Endothelial cell of umbilical vein (primary cell): ENCODE measurements around the gene PAK5. TPM values are rescaled to one million over a fixed set of nuclear protein-coding genes. Genes with fewer than 3 reads are reported as not detected.

ENCODE experiments used
- BruUV-seq: library from RNA; stranded (reverse); fragments of 400-500 nt; replicated peaks from 2 replicates; lab custom pipeline; 2021; lab: Mats Ljungman, UMichigan
- CTCF ChIA-PET: fragments of 300-600, 350-600 bp; sonication (Branson Sonifier 250); formaldehyde crosslinking; loops from one replicate; lab custom pipeline; 2021; ENCODE audit warnings: antibody characterized with exemption, inconsistent platforms; lab: Charles Lee
- POLR2A ChIA-PET: fragments of 300-600, 350-600 bp; sonication (Branson Sonifier 250); formaldehyde crosslinking; loops from one replicate; lab custom pipeline; 2021; ENCODE audit warnings: antibody characterized with exemption, inconsistent platforms; lab: Charles Lee
- DNase-seq: peaks from one replicate; pipeline ENCODE4 v3.0.0-alpha.2; 2011; ENCODE audit warnings: low read depth, low spot score
- FAIRE-seq: peaks from 2 replicates; lab custom pipeline; 2011; peaks lifted over from hg19 to GRCh38; lab: Jason Lieb, UNC
- H2AFZ ChIP-seq: 2 replicates; pipeline ENCODE4 v1.6.0; 2012; ENCODE audit warnings: low read depth, low read length, control low read depth, inconsistent platforms
- H3K27ac ChIP-seq: 2 replicates; pipeline ENCODE4 v1.5.1; 2011; ENCODE audit warnings: low read depth, mild to moderate bottlenecking, control low read depth, low read length, moderate library complexity; ENCODE audit not compliant: insufficient read depth
- H3K27me3 ChIP-seq, 2 experiments: 2 replicates each; pipeline versions ENCODE4 v1.6.0 to v1.6.1; 2011; ENCODE audit warnings: low read length in 2 of 2, mixed read lengths in 1 of 2; ENCODE audit not compliant: control insufficient read depth in 2 of 2, insufficient read depth in 2 of 2
- H3K36me3 ChIP-seq, 2 experiments: 2 replicates in 1 of 2; 3 replicates in 1 of 2; pipeline ENCODE4 v1.5.1; 2011; ENCODE audit warnings: low read length in 2 of 2, mild to moderate bottlenecking in 1 of 2, moderate library complexity in 1 of 2; ENCODE audit not compliant: control insufficient read depth in 2 of 2, insufficient read depth in 2 of 2; ENCODE audit errors: extremely low read depth in 1 of 2
- H3K4me1 ChIP-seq: 3 replicates; pipeline ENCODE4 v1.5.1; 2011; ENCODE audit warnings: mild to moderate bottlenecking, low read length; ENCODE audit not compliant: control insufficient read depth, insufficient read depth; ENCODE audit errors: extremely low read depth
- H3K4me2 ChIP-seq: 2 replicates; pipeline ENCODE4 v1.6.1; 2011; ENCODE audit warnings: low read length, control low read depth, mixed read lengths; ENCODE audit not compliant: insufficient read depth
- H3K4me3 ChIP-seq, 3 experiments: fragments of 200-600 bp in 1 of 3; sonication (generic), shearing (Covaris generic) in 1 of 3; replicated peaks in 1 of 3; 2 replicates each; pipeline ENCODE4 v1.5.1; 2011 to 2016; ENCODE audit warnings: control low read depth in 3 of 3, low read length in 3 of 3, mild to moderate bottlenecking in 2 of 3, inconsistent platforms in 1 of 3, low read depth in 1 of 3, moderate library complexity in 1 of 3; ENCODE audit not compliant: insufficient read depth in 1 of 3
- H3K79me2 ChIP-seq: 2 replicates; pipeline ENCODE4 v1.6.0; 2012; ENCODE audit warnings: low read length, inconsistent platforms; ENCODE audit not compliant: control insufficient read depth, insufficient read depth
- H3K9ac ChIP-seq: replicated peaks from 2 replicates; pipeline ENCODE3; 2011; ENCODE audit warnings: low read length, control low read depth; ENCODE audit not compliant: insufficient read depth; ENCODE audit errors: extremely low read depth
- H3K9me1 ChIP-seq: replicated peaks from 3 replicates; pipeline ENCODE4 v1.6.0; 2011; ENCODE audit warnings: mild to moderate bottlenecking, low read length; ENCODE audit not compliant: control insufficient read depth, insufficient read depth; ENCODE audit errors: extremely low read depth
- H3K9me3 ChIP-seq: replicated peaks from 2 replicates; pipeline ENCODE4 v1.5.1; 2012; ENCODE audit warnings: low read length, inconsistent platforms; ENCODE audit not compliant: control insufficient read depth, insufficient read depth
- H4K20me1 ChIP-seq: replicated peaks from 2 replicates; pipeline ENCODE3; 2011; ENCODE audit warnings: mild to moderate bottlenecking, low read length; ENCODE audit not compliant: control insufficient read depth, insufficient read depth; ENCODE audit errors: extremely low read depth
- CTCF ChIP-seq, 2 donors: IDR thresholded peaks; 1 replicate in 1 of 2; 2 replicates in 1 of 2; pipeline ENCODE4 v1.5.1; 2011; ENCODE audit warnings: low read length in 2 of 2, mild to moderate bottlenecking in 2 of 2, moderate library complexity in 2 of 2, control low read depth in 1 of 2, inconsistent platforms in 1 of 2, low read depth in 1 of 2; ENCODE audit not compliant: insufficient read depth in 1 of 2; ENCODE audit errors: extremely low read depth in 1 of 2
- EZH2 ChIP-seq: IDR thresholded peaks from 2 replicates; pipeline ENCODE4 v1.6.1; 2012; ENCODE audit warnings: borderline replicate concordance, low read depth, mild to moderate bottlenecking, moderate library complexity, low read length, inconsistent platforms; ENCODE audit not compliant: severe bottlenecking
- FOS ChIP-seq: IDR thresholded peaks from 2 replicates; pipeline ENCODE4 v1.6.1; 2011; ENCODE audit warnings: mild to moderate bottlenecking, low read length, moderate library complexity, borderline replicate concordance; ENCODE audit not compliant: insufficient read depth
- GATA2 ChIP-seq: IDR thresholded peaks from 2 replicates; pipeline ENCODE4 v1.7.0; 2011; ENCODE audit warnings: low read depth, mild to moderate bottlenecking, moderate library complexity, mixed read lengths, low read length; ENCODE audit not compliant: insufficient read length, insufficient read depth
- JUN ChIP-seq: IDR thresholded peaks from 2 replicates; pipeline ENCODE4 v1.6.1; 2011; ENCODE audit warnings: borderline replicate concordance, low read depth; ENCODE audit not compliant: insufficient read length, insufficient read depth
- MYC ChIP-seq: IDR thresholded peaks from one replicate; pipeline ENCODE4 v1.6.1; 2011; ENCODE audit warnings: mild to moderate bottlenecking, low read depth, low read length
- POLR2A ChIP-seq: IDR thresholded peaks from 2 replicates; pipeline ENCODE4 v1.6.1; 2012; ENCODE audit warnings: low read depth, mild to moderate bottlenecking, control low read depth, low read length
- POLR2AphosphoS5 ChIP-seq: IDR thresholded peaks from 2 replicates; pipeline ENCODE4 v1.6.1; 2012; ENCODE audit warnings: low read depth, mild to moderate bottlenecking, control low read depth, low read length, moderate library complexity; ENCODE audit not compliant: insufficient read depth
- dilution Hi-C: fragments of 300-500 bp; cut with MboI; formaldehyde crosslinking; loops from one replicate; pipeline ENCODE4 v1.15.0; 2019; ENCODE audit warnings: low sequenced_read_pairs; ENCODE audit not compliant: extremely low pct_ligation_motif_present
- intact Hi-C: fragments of 100-400 bp; cut with micrococcal nuclease; formaldehyde crosslinking; loops from one replicate; pipeline ENCODE4 v1.10.0; 2022
- polyA plus RNA-seq, 4 experiments: library from polyadenylated mRNA; depleted of rRNA in 3 of 4; stranded (reverse) in 3 of 4; unstranded in 1 of 4; fragments of >200 nt; gene quantifications; 2 replicates each; pipeline versions ENCODE4 v1.2.1 to v1.2.3, GENCODE V29; 2011 to 2012; ENCODE audit warnings: missing spikeins in 1 of 4
- total RNA-seq: library from RNA; stranded (reverse); gene quantifications from 2 replicates; pipeline ENCODE4 v1.2.3, GENCODE V29; 2021
- TF ChIP-seq, protein P1 (sequence below): IDR thresholded peaks from 2 replicates; pipeline ENCODE4 v1.6.1; 2011; ENCODE audit not compliant: insufficient read depth, insufficient read length

The PAK5 gene
- total and polyA plus RNA-seq, 2 donors (not counting 3 experiments of a cell fraction or from before 2014, with no cell fraction given) = not detected

- dilution Hi-C loops (no loop called here), intact Hi-C loops (no loop called here)
- no peak for FAIRE-seq
Measured at GRCh38 chr20:9810738-9811137, 28.1 kb downstream of the PAK5 start.

More at GRCh38 chr20:9810738-9811137, 28.1 kb downstream of the PAK5 start:
- BruUV-seq = no TSS peak
- ChIA-PET POLR2A (no interaction called here), CTCF (no interaction called here)
- no peaks in the 10 kb centered on the region for H3K27me3 ChIP-seq
- TF ChIP-seq FOS (no peak), CTCF (IDR thresholded peaks at IDR 0.05; ENCODE audit: extremely low read depth in 1 of 2, insufficient read depth in 1 of 2, low read depth in 1 of 2, low read length in 2 of 2) (no peak), MYC (no peak), POLR2AphosphoS5 (no peak), JUN (no peak), EZH2 (no peak), POLR2A (no peak), GATA2 (no peak)
- TF ChIP-seq, protein P1, sequence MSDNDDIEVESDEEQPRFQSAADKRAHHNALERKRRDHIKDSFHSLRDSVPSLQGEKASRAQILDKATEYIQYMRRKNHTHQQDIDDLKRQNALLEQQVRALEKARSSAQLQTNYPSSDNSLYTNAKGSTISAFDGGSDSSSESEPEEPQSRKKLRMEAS = no peak
- no peaks in the 10 kb centered on the region for H3K79me2 ChIP-seq
- no peaks in the 10 kb centered on the region for H3K36me3 ChIP-seq
- H3K4me2 ChIP-seq = no peak overlapping the region
- DNase-seq = no peak
- no peak overlapping the region for H3K4me3 ChIP-seq
- H3K4me1 ChIP-seq = no peaks in the 10 kb centered on the region
- no peak overlapping the region for H3K27ac ChIP-seq
- H3K9me1 ChIP-seq = no peaks in the 10 kb centered on the region
- no peaks in the 10 kb centered on the region for H3K9me3 ChIP-seq
- H2AFZ ChIP-seq = no peak overlapping the region
- no peak overlapping the region for H3K9ac ChIP-seq
- H4K20me1 ChIP-seq = no peaks in the 10 kb centered on the region
